Keratinocyte (primary cell): Measurements from ENCODE around the gene ACYP1.

Experiments used
- CTCF ChIP-seq, 3 experiments: IDR thresholded peaks in 1 of 3; conservative IDR thresholded peaks in 1 of 3; optimal IDR thresholded peaks in 1 of 3; 2 replicates in 2 of 3; 3 replicates in 1 of 3; pipeline versions ENCODE3 to v1.5.1; 2011; ENCODE audit warnings: low read length in 3 of 3, mild to moderate bottlenecking in 3 of 3, moderate library complexity in 2 of 3, control low read depth in 1 of 3, inconsistent platforms in 1 of 3; ENCODE audit not compliant: insufficient read depth in 2 of 3; ENCODE audit errors: extremely low read depth in 1 of 3
- EZH2 ChIP-seq: IDR thresholded peaks from one replicate; pipeline ENCODE4 v1.6.1; 2012; ENCODE audit warnings: inconsistent platforms, mild to moderate bottlenecking, low read length, moderate library complexity

GRCh38 chr14:75064205-75064567 lies 362 bp upstream of the ACYP1 start:
- TF ChIP-seq CTCF (optimal IDR thresholded peaks at IDR 0.05 in 1 of 3, IDR thresholded peaks at IDR 0.05 in 1 of 3, conservative IDR thresholded peaks at IDR 0.05 in 1 of 3; ENCODE audit: extremely low read depth in 1 of 3, insufficient read depth in 2 of 3, low read length in 3 of 3), result no peak
- TF ChIP-seq EZH2, result no peak
